Heart right ventricle (tissue), 16 donors: ENCODE measurements around the gene ZSCAN20. TPM values are rescaled to one million over a fixed set of nuclear protein-coding genes. Genes with fewer than 3 reads are reported as not detected.
A peak's percentile ranks its signal among the peaks of the same experiment; 100 is the strongest.

Source experiments
- ATAC-seq, 8 donors: fragments of 200-7000 bp; cut with Tn5 transposase; one replicate each; pipeline ENCODE4 v1.9.1; 2020; ENCODE audit warnings: mild to moderate bottlenecking in 8 of 8, moderate library complexity in 8 of 8, moderate number of reproducible peaks in 1 of 8
- DNase-seq, 2 donors: peaks; one replicate each; pipeline ENCODE4 v3.0.0-alpha.2; 2020
- H3K27ac ChIP-seq, 10 donors: fragments of 200-600 bp; sonication (generic) in 2 of 10; one replicate each; pipeline versions ENCODE4 v1.5.0 to v1.8.0; 2020 to 2022; ENCODE audit warnings: mild to moderate bottlenecking in 3 of 10
- H3K27me3 ChIP-seq, 7 donors: fragments of 200-600 bp; one replicate each; pipeline ENCODE4 v1.8.0; 2021 to 2022; ENCODE audit warnings: mild to moderate bottlenecking in 2 of 7
- H3K36me3 ChIP-seq, 9 donors: fragments of 200-600 bp; sonication (generic) in 1 of 9; one replicate each; pipeline versions ENCODE4 v1.5.0 to v1.8.0; 2020 to 2022; ENCODE audit warnings: mild to moderate bottlenecking in 2 of 9
- H3K4me1 ChIP-seq, 9 donors: fragments of 200-600 bp; sonication (generic) in 1 of 9; one replicate each; pipeline versions ENCODE4 v1.5.0 to v1.8.0; 2020 to 2022; ENCODE audit warnings: mild to moderate bottlenecking in 4 of 9
- H3K4me3 ChIP-seq, 10 donors: fragments of 200-600 bp; sonication (generic) in 2 of 10; one replicate each; pipeline versions ENCODE4 v1.5.0 to v1.8.0; 2020 to 2022; ENCODE audit warnings: mild to moderate bottlenecking in 7 of 10, moderate library complexity in 2 of 10
- H3K9me3 ChIP-seq, 11 donors: fragments of 200-600 bp in 10 of 11; sonication (generic) in 2 of 11; one replicate each; pipeline versions ENCODE4 v1.5.0 to v1.8.0; 2013 to 2022; ENCODE audit warnings: mild to moderate bottlenecking in 2 of 11, control low read depth in 1 of 11, moderate library complexity in 1 of 11
- CTCF ChIP-seq, 9 donors: fragments of 200-600 bp; sonication (generic) in 2 of 9; IDR thresholded peaks; one replicate each; pipeline versions ENCODE4 v1.5.0 to v1.8.0; 2021 to 2022; ENCODE audit warnings: antibody characterized with exemption in 9 of 9, mild to moderate bottlenecking in 5 of 9, moderate library complexity in 1 of 9
- WGBS, 2 donors: extraction: QIAGEN DNeasy Blood & Tissue Kit; methylation state at CpG; one replicate each; pipeline ENCODE4 v1.1.7; 2013; ENCODE audit warnings: inconsistent platforms in 1 of 2; 5-methylcytosine and 5-hydroxymethylcytosine counted together
- intact Hi-C, 10 donors: fragments of 100-400 bp; cut with DNase I; formaldehyde crosslinking; loops; one replicate each; pipeline versions ENCODE4 v1.11.1 to v1.14.2; 2022
- polyA plus RNA-seq, 2 donors: library from polyadenylated mRNA; stranded (reverse); fragments of 200-250 nt; gene quantifications; one replicate each; pipeline ENCODE4 v1.2.3, GENCODE V29; 2013
- total RNA-seq, 10 donors: library from RNA; stranded (reverse); fragmentation: NEBNext Ultra II Directional in 3 of 10; extraction: Animal tissue kit (Norgen Biotek cat#: 25700) in 3 of 10; gene quantifications; one replicate each; pipeline versions ENCODE4 v1.2.1 to v1.2.4, GENCODE V29; 2021 to 2023
- donor health status: Arrhythmogenic right ventricular cardiomyopathy.
- donor health status: ischemic (EF 13 %, LVEDD 7.1; RV severe dilation, severe dysfunction).
- donor health status: healthy with polysubstance abuse.
- donor health status: DM: no; HTN: yes; CAD: no.
- donor health status: DM: no; HTN: no; CAD: no.
- donor health status: ischemic (EF 25% LVEDD 6.9; RV normal size, moderate dysfunction).
- donor health status: ischemic (EF 25% LVEDD 5.7; RV mildly dilated, moderate dysfunction).
- donor health status: healthy.
- donor health status: DM: yes; HTN: yes; CAD: no.
- donor health status: Ischemic cardiomyopathy.
- donor health status: ischemic (EF 35%, LVEDD 5.7; RV mildly dilated, moderate dysfunction).
- donor health status: nonischemic (EF 11% LVEDD 7.7; RV severe dilation, severe dysfunction).
- donor health status: DM: yes; HTN: yes; CAD: no.
- donor health status: PGD.
- donor health status: ischemic (EF 29% LVEDD 5.4; RV normal size, mild dysfunction).
- donor health status: nonischemic (EF 23%, LVEDD 6.1; RV moderate dilation, normal function).

The ZSCAN20 gene
- total and polyA plus RNA-seq, 12 donors: 0.83 to 9.3 (median 5.6) TPM

DNA sequence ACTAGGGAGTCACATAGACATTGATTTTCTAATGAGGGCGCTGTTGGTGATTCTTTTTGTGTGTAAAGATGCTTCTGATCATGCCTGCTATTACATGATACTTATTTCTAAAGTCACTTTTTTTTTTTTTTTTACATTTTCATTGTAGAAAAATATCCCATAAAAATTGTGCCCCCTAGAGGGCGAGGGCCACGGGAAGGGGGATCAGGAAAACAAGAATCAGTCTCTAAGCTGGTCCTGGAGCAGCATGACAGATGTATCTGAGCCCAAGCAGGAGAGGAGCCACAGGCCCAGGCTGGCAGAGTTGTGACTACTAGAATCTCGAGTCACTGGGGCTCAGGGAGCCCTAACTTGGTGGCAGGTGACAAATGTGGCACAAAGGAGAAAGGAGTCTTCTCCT is 28.1 kb downstream of the ZSCAN20 start:
- 67 to 76% methylated on average over 4 of the region's 4 CpGs for WGBS, 2 donors
- H3K27ac ChIP-seq: no peak overlapping the region
- TF ChIP-seq CTCF (IDR thresholded peaks at IDR 0.05): peak in 1 of 9 donors; percentile 19
- H3K36me3 ChIP-seq: peaks cover 0 to 28% (median 6%) of the 10 kb centered on the region in 9 donors
- peaks cover 0 to 23% (median 9%) of the 10 kb centered on the region in 11 donors for H3K9me3 ChIP-seq
- H3K4me1 ChIP-seq: no peaks in the 10 kb centered on the region
- no peak for ATAC-seq
- no peaks in the 10 kb centered on the region for H3K27me3 ChIP-seq
- intact Hi-C loops: no loop called here
- no peak for DNase-seq
- no peak overlapping the region for H3K4me3 ChIP-seq

- 92 to 96% methylated on average over 2 of the region's 2 CpGs for WGBS, 2 donors
- peaks cover 0 to 20% (median 0%) of the 10 kb centered on the region in 9 donors for H3K36me3 ChIP-seq
- intact Hi-C loops: no loop called here
- no peaks in the 10 kb centered on the region for H3K4me1 ChIP-seq
- peaks cover 0 to 16% (median 3%) of the 10 kb centered on the region in 11 donors for H3K9me3 ChIP-seq
- no peak for TF ChIP-seq CTCF (IDR thresholded peaks at IDR 0.05)
- no peak for DNase-seq
- H3K27me3 ChIP-seq: no peaks in the 10 kb centered on the region
- ATAC-seq: no peak
- H3K4me3 ChIP-seq: no peak overlapping the region
- H3K27ac ChIP-seq: no peak overlapping the region
Observed at GRCh38 chr1:33501309-33501708, 28.9 kb downstream of the ZSCAN20 start.

DNA sequence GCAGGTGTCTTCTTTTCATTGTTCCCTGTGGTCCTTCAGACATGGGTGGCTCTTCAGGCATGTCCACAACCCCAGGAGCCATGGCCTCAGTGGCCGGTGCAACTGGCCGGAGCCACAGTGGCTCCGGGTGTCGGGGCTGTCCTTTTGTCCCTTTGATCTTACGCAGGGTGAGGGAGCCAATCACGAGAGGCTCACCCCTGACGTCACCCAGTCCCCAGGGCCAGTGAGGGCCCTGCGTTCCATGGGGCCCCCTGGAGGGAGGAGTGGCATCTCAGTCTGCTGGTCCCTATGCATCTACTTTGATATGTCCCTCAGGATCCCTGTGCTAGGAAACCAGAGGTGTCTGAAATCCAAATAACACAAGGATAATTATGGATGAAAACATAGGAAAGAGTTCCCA is 29.3 kb downstream of the ZSCAN20 start:
- no peak for DNase-seq
- WGBS, 2 donors: 89 to 92% methylated on average over 8 of the region's 8 CpGs

GRCh38 chr1:33502726-33503125 is 30.3 kb downstream of the ZSCAN20 start:
- ATAC-seq: no peak
- intact Hi-C loops: no loop called here
- no peak for TF ChIP-seq CTCF (IDR thresholded peaks at IDR 0.05)
- H3K4me3 ChIP-seq: no peak overlapping the region
- no peaks in the 10 kb centered on the region for H3K4me1 ChIP-seq
- no peak for DNase-seq
- H3K9me3 ChIP-seq: peaks cover 0 to 7% (median 0%) of the 10 kb centered on the region in 11 donors
- no peaks in the 10 kb centered on the region for H3K27me3 ChIP-seq
- H3K36me3 ChIP-seq: peaks cover 0 to 13% (median 0%) of the 10 kb centered on the region in 9 donors
- no peak overlapping the region for H3K27ac ChIP-seq
- WGBS, 2 donors: 64 to 77% methylated on average over 5 of the region's 5 CpGs

More for the DNA sequence above, 29.3 kb downstream of the ZSCAN20 start:
- no peak overlapping the region for H3K4me3 ChIP-seq
- H3K36me3 ChIP-seq: peaks cover 0 to 15% (median 0%) of the 10 kb centered on the region in 9 donors
- peaks cover 0 to 11% (median 0%) of the 10 kb centered on the region in 11 donors for H3K9me3 ChIP-seq
- no peaks in the 10 kb centered on the region for H3K4me1 ChIP-seq
- no peak for TF ChIP-seq CTCF (IDR thresholded peaks at IDR 0.05)
- H3K27ac ChIP-seq: no peak overlapping the region
- no peaks in the 10 kb centered on the region for H3K27me3 ChIP-seq
- ATAC-seq: no peak
- intact Hi-C loops: no loop called here
